H54 (cell line): ENCODE measurements around the gene SP3.

Source experiments
- DNase-seq: peaks from one replicate; pipeline ENCODE4 v3.0.0; 2011; ENCODE audit warnings: low spot score, mixed read lengths; ENCODE audit not compliant: insufficient read length
- FAIRE-seq: peaks from 3 replicates; lab custom pipeline; 2011; peaks lifted over from hg19 to GRCh38; lab: Jason Lieb, UNC
- POLR2A ChIP-seq: IDR thresholded peaks from 2 replicates; pipeline ENCODE4 v1.6.1; 2011; ENCODE audit warnings: low read depth, mild to moderate bottlenecking, low read length

SP3 gene

GRCh38 chr2:173989160-173989883 is 24.1 kb upstream of the SP3 start:
- FAIRE-seq (no peak), DNase-seq (no peak)
- TF ChIP-seq POLR2A: no peak

- DNase-seq (no peak), FAIRE-seq (no peak)
- no peak for TF ChIP-seq POLR2A
These were observed 21.6 kb upstream of the SP3 start for GRCh38 chr2:173986805-173987204.

- TF ChIP-seq POLR2A: no peak
- no peak for FAIRE-seq
- no peak for DNase-seq
These were observed 20.4 kb upstream of the SP3 start for GRCh38 chr2:173985605-173985992.

- DNase-seq (no peak), FAIRE-seq (no peak)
- no peak for TF ChIP-seq POLR2A
These were observed 19.9 kb upstream of the SP3 start for GRCh38 chr2:173984866-173985604.

- FAIRE-seq (no peak), DNase-seq (no peak)
These were observed 18.3 kb upstream of the SP3 start for GRCh38 chr2:173983391-173983871.

GRCh38 chr2:173982918-173983317 is 17.7 kb upstream of the SP3 start:
- no peak for DNase-seq
- no peak for TF ChIP-seq POLR2A
- no peak for FAIRE-seq

More at GRCh38 chr2:173983391-173983871, 18.3 kb upstream of the SP3 start:
- TF ChIP-seq POLR2A: no peak

- no peak for TF ChIP-seq POLR2A
- DNase-seq: no peak
- FAIRE-seq: no peak
These were observed 17.1 kb upstream of the SP3 start for GRCh38 chr2:173982182-173982714.

GRCh38 chr2:173981520-173981919 is 16.3 kb upstream of the SP3 start:
- no peak for TF ChIP-seq POLR2A
- DNase-seq (no peak), FAIRE-seq (no peak)

- no peak for DNase-seq
- TF ChIP-seq POLR2A: no peak
- no peak for FAIRE-seq
These were observed 14.7 kb upstream of the SP3 start for GRCh38 chr2:173979751-173980351.

GRCh38 chr2:173978447-173978846 is 13.3 kb upstream of the SP3 start:
- DNase-seq: no peak

GRCh38 chr2:173972636-173973035 is 7.5 kb upstream of the SP3 start:
- FAIRE-seq (peak; percentile 99), DNase-seq (peak; percentile 40)
- TF ChIP-seq POLR2A: no peak

More at GRCh38 chr2:173978447-173978846, 13.3 kb upstream of the SP3 start:
- TF ChIP-seq POLR2A: no peak
- no peak for FAIRE-seq

GRCh38 chr2:173972165-173972564 is 7.0 kb upstream of the SP3 start:
- DNase-seq (no peak), FAIRE-seq (no peak)
- TF ChIP-seq POLR2A: no peak

- FAIRE-seq: no peak
- no peak for TF ChIP-seq POLR2A
- no peak for DNase-seq
These were observed 5.3 kb upstream of the SP3 start for GRCh38 chr2:173970516-173970924.

GRCh38 chr2:173969886-173970285 is 4.7 kb upstream of the SP3 start:
- no peak for TF ChIP-seq POLR2A
- no peak for DNase-seq
- no peak for FAIRE-seq

- DNase-seq (no peak), FAIRE-seq (no peak)
- TF ChIP-seq POLR2A: no peak
These were observed 3.4 kb upstream of the SP3 start for GRCh38 chr2:173968551-173968950.
